ENCODE data around the gene CES2. TPM values are rescaled to one million over a fixed set of nuclear protein-coding genes. Genes with fewer than 3 reads are reported as not detected.
"Not testable (repeated sequence)": the region's sequence is repeated elsewhere in the genome, so short reads cannot be mapped to it uniquely, and the experiment has no call there.

Gene CES2
- total RNA-seq, 1 donor, result 38.9 TPM

GRCh38 chr16:66973716-66974115, 38.4 kb downstream of the CES2 start:
- DNase-seq (ENCODE audit: low read depth), result no peak
- TF ChIP-seq, protein P1, sequence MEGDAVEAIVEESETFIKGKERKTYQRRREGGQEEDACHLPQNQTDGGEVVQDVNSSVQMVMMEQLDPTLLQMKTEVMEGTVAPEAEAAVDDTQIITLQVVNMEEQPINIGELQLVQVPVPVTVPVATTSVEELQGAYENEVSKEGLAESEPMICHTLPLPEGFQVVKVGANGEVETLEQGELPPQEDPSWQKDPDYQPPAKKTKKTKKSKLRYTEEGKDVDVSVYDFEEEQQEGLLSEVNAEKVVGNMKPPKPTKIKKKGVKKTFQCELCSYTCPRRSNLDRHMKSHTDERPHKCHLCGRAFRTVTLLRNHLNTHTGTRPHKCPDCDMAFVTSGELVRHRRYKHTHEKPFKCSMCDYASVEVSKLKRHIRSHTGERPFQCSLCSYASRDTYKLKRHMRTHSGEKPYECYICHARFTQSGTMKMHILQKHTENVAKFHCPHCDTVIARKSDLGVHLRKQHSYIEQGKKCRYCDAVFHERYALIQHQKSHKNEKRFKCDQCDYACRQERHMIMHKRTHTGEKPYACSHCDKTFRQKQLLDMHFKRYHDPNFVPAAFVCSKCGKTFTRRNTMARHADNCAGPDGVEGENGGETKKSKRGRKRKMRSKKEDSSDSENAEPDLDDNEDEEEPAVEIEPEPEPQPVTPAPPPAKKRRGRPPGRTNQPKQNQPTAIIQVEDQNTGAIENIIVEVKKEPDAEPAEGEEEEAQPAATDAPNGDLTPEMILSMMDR (IDR thresholded peaks at IDR 0.05; ENCODE audit: insufficient read depth, low read depth, low read length), result no peak
- H3K4me3 ChIP-seq (ENCODE audit: low read depth, low read length), result no peak overlapping the region

DNA sequence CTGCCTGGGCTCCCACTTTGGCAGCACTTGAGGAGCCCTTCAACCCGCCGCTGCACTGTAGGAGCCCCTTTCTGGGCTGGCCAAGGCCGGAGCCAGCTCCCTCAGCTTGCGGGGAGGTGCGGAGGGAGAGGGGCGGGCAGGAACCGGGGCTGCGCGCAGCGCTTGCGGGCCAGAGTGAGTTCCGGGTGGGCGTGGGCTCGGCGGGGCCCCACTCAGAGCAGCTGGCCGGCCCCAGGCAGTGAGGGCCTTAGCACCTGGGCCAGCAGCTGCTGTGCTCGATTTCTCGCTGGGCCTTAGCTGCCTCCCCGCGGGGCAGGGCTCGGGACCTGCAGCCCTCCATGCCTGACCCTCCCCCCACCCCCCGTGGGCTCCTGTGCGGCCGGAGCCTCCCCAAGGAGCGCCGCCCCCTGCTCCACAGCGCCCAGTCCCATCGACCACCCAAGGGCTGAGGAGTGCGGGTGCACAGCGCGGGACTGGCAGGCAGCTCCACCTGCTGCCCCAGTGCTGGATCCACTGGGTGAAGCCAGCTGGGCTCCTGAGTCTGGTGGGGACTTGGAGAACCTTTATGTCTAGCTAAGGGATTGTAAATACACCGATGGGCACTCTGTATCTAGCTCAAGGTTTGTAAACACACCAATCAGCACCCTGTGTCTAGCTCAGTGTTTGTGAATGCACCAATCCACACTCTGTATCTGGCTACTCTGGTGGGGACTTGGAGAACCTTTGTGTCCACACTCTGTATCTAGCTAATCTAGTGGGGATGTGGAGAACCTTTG, 39.0 kb downstream of the CES2 start:
- not testable (repeated sequence) for H3K4me3 ChIP-seq (ENCODE audit: low read depth, low read length); DNase-seq (ENCODE audit: low read depth)

- DNase-seq (ENCODE audit: low read depth); H3K4me3 ChIP-seq (ENCODE audit: low read depth, low read length): not testable (repeated sequence)
These were observed 39.6 kb downstream of the CES2 start for GRCh38 chr16:66974932-66975246.

DNA sequence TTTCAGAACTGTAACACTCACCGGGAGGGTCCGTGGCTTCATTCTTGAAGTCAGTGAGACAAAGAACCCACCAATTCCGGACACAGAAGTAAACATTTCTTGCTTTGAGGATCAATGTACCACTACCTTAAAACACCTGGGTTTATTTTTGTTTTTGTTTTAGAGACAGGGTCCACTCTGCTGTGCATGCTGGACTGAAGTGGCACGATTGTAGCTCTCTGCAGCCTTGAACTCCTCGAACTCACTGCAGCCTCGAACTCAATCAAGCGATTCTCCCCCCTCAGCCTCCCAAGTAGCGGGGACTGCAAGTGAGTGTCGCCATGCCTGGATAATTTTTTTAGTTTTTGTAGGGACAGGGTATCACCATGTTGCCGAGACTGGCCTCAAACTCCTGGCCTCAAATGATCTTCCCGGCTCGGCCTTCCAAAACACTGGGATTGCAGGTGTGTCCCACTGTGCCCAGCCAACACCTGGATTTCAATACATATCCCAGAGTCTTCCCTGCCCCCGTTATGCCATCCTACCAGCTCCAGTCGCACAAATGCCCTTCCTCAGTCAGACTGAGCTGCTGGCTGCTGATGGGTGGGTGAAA, 40.1 kb downstream of the CES2 start:
- H3K4me3 ChIP-seq (ENCODE audit: low read depth, low read length), result no peak overlapping the region
- DNase-seq (ENCODE audit: low read depth), result no peak
- TF ChIP-seq, protein P1 (IDR thresholded peaks at IDR 0.05; ENCODE audit: insufficient read depth, low read depth, low read length), result no peak

DNA sequence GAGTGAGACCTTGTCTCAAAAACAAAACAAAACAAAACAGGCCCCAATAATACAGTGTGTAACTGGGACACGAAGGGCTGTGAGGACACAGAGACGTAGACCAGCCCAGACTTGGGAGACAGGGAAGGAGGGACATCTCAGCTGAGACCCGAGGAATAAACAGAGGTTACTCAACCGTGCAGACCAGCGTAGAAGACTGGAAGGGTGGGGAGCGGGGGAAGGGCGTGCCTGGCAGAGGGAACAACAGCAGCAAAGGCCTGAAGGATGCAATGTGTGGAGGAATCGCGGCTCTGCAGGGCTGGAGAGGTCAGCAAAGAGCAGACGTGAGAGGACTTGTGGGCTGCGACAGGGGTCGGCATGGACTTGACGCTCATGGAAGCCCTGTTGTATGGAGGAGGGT, 41.4 kb downstream of the CES2 start:
- no peak overlapping the region for H3K4me3 ChIP-seq (ENCODE audit: low read depth, low read length)
- TF ChIP-seq, protein P1 (IDR thresholded peaks at IDR 0.05; ENCODE audit: insufficient read depth, low read depth, low read length), result no peak
- peak; percentile 63 for DNase-seq (ENCODE audit: low read depth)

DNA sequence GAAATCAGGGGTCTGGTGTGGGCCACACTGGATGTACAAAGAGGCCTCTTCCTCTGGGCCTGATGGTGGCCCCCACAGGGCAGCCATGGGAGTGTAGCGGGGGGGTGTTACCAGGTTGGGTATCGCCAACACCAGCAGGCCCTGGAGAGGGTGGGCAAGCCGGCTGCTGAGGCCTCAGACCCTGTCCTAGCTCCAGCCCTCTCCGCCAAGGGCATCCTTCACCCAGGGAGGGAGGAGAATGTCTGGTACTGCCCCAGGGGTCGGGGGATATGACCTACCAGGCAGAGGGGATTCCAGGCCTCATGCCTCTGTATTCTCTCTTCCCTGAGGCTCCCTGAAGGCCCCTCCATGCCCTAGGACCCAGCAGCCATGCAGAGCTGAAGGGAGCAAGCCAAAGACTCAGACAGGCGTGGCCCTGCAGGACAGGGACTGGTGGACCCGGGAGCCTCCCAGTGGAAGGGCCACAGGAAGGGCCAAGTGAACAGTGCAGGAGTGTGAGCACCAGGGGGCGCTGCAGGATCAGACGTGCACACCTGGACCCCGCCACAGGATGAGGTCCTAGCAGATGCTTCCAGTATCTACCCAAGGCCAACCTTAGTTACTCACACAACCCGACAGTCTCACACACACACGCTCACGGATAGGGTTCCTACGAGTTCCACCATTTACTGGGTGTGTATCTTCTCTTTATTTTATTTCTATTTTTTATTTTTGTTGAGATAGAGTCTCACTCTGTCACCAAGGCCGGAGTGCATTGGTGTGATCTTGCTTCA, 42.2 kb downstream of the CES2 start:
- H3K4me3 ChIP-seq (ENCODE audit: low read depth, low read length), result no peak overlapping the region
- TF ChIP-seq, protein P1 (IDR thresholded peaks at IDR 0.05; ENCODE audit: insufficient read depth, low read depth, low read length), result peak; percentile 94
- peak; percentile 82 for DNase-seq (ENCODE audit: low read depth)

- no peak for DNase-seq (ENCODE audit: low read depth)
- TF ChIP-seq, protein P1 (IDR thresholded peaks at IDR 0.05; ENCODE audit: insufficient read depth, low read depth, low read length), result no peak
- H3K4me3 ChIP-seq (ENCODE audit: low read depth, low read length), result no peak overlapping the region
These were observed 43.8 kb downstream of the CES2 start for GRCh38 chr16:66979011-66979717.

Data from fibroblast of villous mesenchyme (primary cell).